Smooth muscle cell (in vitro differentiated cells): Measurements from ENCODE around the gene PTPRN2. TPM values are rescaled to one million over a fixed set of nuclear protein-coding genes. Genes with fewer than 3 reads are reported as not detected.

Source experiments
- DNase-seq: peaks from one replicate; lab custom pipeline; 2025; ENCODE audit not compliant: unreplicated experiment; lab: John Stamatoyannopoulos, UW
- H2AFZ ChIP-seq: fragments of 200-600 bp; sonication (generic); 2 replicates; pipeline ENCODE4 v1.6.0; 2016; ENCODE audit warnings: antibody characterized with exemption, low read depth, mild to moderate bottlenecking
- H3F3A ChIP-seq: fragments of 200-600 bp; sonication (generic); 2 replicates; pipeline ENCODE4 v1.6.0; 2017; ENCODE audit warnings: antibody characterized with exemption, low read depth
- H3K27ac ChIP-seq: fragments of 200-600 bp; sonication (generic); 2 replicates; pipeline ENCODE4 v1.5.1; 2016; ENCODE audit warnings: low read depth, mild to moderate bottlenecking
- H3K27me3 ChIP-seq: fragments of 200-600 bp; sonication (generic); 2 replicates; pipeline ENCODE4 v1.6.1; 2016; ENCODE audit warnings: low read depth, mild to moderate bottlenecking
- H3K36me3 ChIP-seq: fragments of 200-600 bp; sonication (generic); 2 replicates; pipeline ENCODE4 v1.5.1; 2016; ENCODE audit warnings: low read depth
- H3K4me1 ChIP-seq: fragments of 200-600 bp; sonication (generic); 2 replicates; pipeline ENCODE4 v1.5.1; 2016; ENCODE audit warnings: low read depth
- H3K4me2 ChIP-seq: fragments of 200-600 bp; sonication (generic); 2 replicates; pipeline ENCODE4 v1.6.0; 2016; ENCODE audit warnings: mild to moderate bottlenecking
- H3K4me3 ChIP-seq: fragments of 200-600 bp; sonication (generic); 2 replicates; pipeline ENCODE4 v1.5.1; 2016; ENCODE audit warnings: mild to moderate bottlenecking
- H3K79me2 ChIP-seq: fragments of 200-600 bp; sonication (generic); 2 replicates; pipeline ENCODE4 v1.6.0; 2016; ENCODE audit warnings: low read depth, mild to moderate bottlenecking
- H3K9ac ChIP-seq: fragments of 200-600 bp; sonication (generic); 2 replicates; pipeline ENCODE4 v1.6.0; 2016; ENCODE audit warnings: low read depth
- H3K9me3 ChIP-seq: fragments of 200-600 bp; sonication (generic); replicated peaks from 2 replicates; pipeline ENCODE4 v1.5.1; 2016; ENCODE audit warnings: low read depth
- H4K20me1 ChIP-seq: fragments of 200-600 bp; sonication (generic); 2 replicates; pipeline ENCODE4 v1.6.0; 2016; ENCODE audit warnings: low read depth
- CTCF ChIP-seq: fragments of 200-600 bp; sonication (generic); IDR thresholded peaks from 2 replicates; pipeline ENCODE4 v1.5.1; 2017; ENCODE audit warnings: borderline replicate concordance, mild to moderate bottlenecking, antibody characterized with exemption; ENCODE audit not compliant: insufficient read depth, poor library complexity, severe bottlenecking
- WGBS: methylation state at CpG from one replicate; pipeline ENCODE4 v1.1.7; 2016; ENCODE audit warnings: low lambda C conversion rate; 5-methylcytosine and 5-hydroxymethylcytosine counted together
- polyA plus RNA-seq: library from polyadenylated mRNA; unstranded; fragments of >200 nt; fragmentation: Nextera tagmentation; extraction: Ambion mirVana; gene quantifications from 2 replicates; pipeline ENCODE4 v1.2.1, GENCODE V29; 2016
- total RNA-seq: library from RNA; depleted of rRNA; stranded (reverse); fragments of >200 nt; gene quantifications from 2 replicates; pipeline ENCODE4 v1.2.3, GENCODE V29; 2014

Gene PTPRN2
- total and polyA plus RNA-seq, 2 experiments from 2014 or later, result 0.09 to 0.87 TPM

- H2AFZ ChIP-seq, result no peak overlapping the region
- H3K36me3 ChIP-seq, result no peaks in the 10 kb centered on the region
- no peaks in the 10 kb centered on the region for H3F3A ChIP-seq
- no peaks in the 10 kb centered on the region for H3K9me3 ChIP-seq
- H3K4me3 ChIP-seq, result no peak overlapping the region
- no peak for TF ChIP-seq CTCF
- H3K9ac ChIP-seq, result no peak overlapping the region
- H3K27me3 ChIP-seq, result peaks cover 10% of the 10 kb centered on the region
- 84% methylated on average over 4 of the region's 4 CpGs for WGBS
- no peaks in the 10 kb centered on the region for H3K79me2 ChIP-seq
- no peak overlapping the region for H3K27ac ChIP-seq
- no peak overlapping the region for H3K4me2 ChIP-seq
- no peak for DNase-seq
- H4K20me1 ChIP-seq, result no peaks in the 10 kb centered on the region
- peaks cover 13% of the 10 kb centered on the region for H3K4me1 ChIP-seq
Observed at GRCh38 chr7:158499082-158499455, 88.6 kb downstream of the PTPRN2 start.

- no peak overlapping the region for H2AFZ ChIP-seq
- WGBS, result 83% methylated on average over 11 of the region's 11 CpGs
Observed at GRCh38 chr7:158498443-158499081, 89.1 kb downstream of the PTPRN2 start.

GRCh38 chr7:158497627-158498026, 90.0 kb downstream of the PTPRN2 start:
- Histone ChIP-seq H3K4me3 (no peak overlapping the region), H3K79me2 (no peaks in the 10 kb centered on the region), H3K4me2 (no peak overlapping the region), H4K20me1 (no peaks in the 10 kb centered on the region), H3K27me3 (peaks cover 10% of the 10 kb centered on the region), H3K36me3 (no peaks in the 10 kb centered on the region), H2AFZ (no peak overlapping the region), H3K9me3 (no peaks in the 10 kb centered on the region), H3F3A (no peaks in the 10 kb centered on the region), H3K9ac (no peak overlapping the region), H3K4me1 (peaks cover 13% of the 10 kb centered on the region), H3K27ac (no peak overlapping the region)
- DNase-seq, result no peak
- no peak for TF ChIP-seq CTCF
- 89% methylated on average over 9 of the region's 9 CpGs for WGBS

More at GRCh38 chr7:158498443-158499081, 89.1 kb downstream of the PTPRN2 start:
- no peak for TF ChIP-seq CTCF
- H3K27me3 ChIP-seq, result peaks cover 10% of the 10 kb centered on the region
- H3K4me1 ChIP-seq, result peaks cover 13% of the 10 kb centered on the region
- no peak for DNase-seq
- H3K4me2 ChIP-seq, result no peak overlapping the region
- H3K79me2 ChIP-seq, result no peaks in the 10 kb centered on the region
- no peaks in the 10 kb centered on the region for H3K36me3 ChIP-seq
- no peaks in the 10 kb centered on the region for H3K9me3 ChIP-seq
- no peaks in the 10 kb centered on the region for H3F3A ChIP-seq
- H3K9ac ChIP-seq, result no peak overlapping the region
- H3K4me3 ChIP-seq, result no peak overlapping the region
- H3K27ac ChIP-seq, result no peak overlapping the region
- H4K20me1 ChIP-seq, result no peaks in the 10 kb centered on the region

- TF ChIP-seq CTCF, result peak; percentile 8
- Histone ChIP-seq H3K4me3 (no peak overlapping the region), H3K9ac (no peak overlapping the region), H3K9me3 (no peaks in the 10 kb centered on the region), H3K4me2 (no peak overlapping the region), H4K20me1 (no peaks in the 10 kb centered on the region), H3K4me1 (peaks cover 13% of the 10 kb centered on the region), H3K27me3 (peaks cover 10% of the 10 kb centered on the region), H3K27ac (no peak overlapping the region), H2AFZ (no peak overlapping the region), H3K79me2 (no peaks in the 10 kb centered on the region), H3K36me3 (no peaks in the 10 kb centered on the region), H3F3A (no peaks in the 10 kb centered on the region)
- 13% methylated on average over 6 of the region's 6 CpGs for WGBS
- DNase-seq, result no peak
Observed at GRCh38 chr7:158495786-158496185, 91.8 kb downstream of the PTPRN2 start.
